ENCODE data around the gene MAPKAP1. TPM values are rescaled to one million over a fixed set of nuclear protein-coding genes. Genes with fewer than 3 reads are reported as not detected.

Gene MAPKAP1
- total RNA-seq, 2 experiments from 2014 or later, result 54.8 to 57.4 TPM

GRCh38 chr9:125660557-125660956, 46.5 kb downstream of the MAPKAP1 start:
- peaks cover 10% of the 10 kb centered on the region for H3K36me3 Mint-ChIP-seq (ENCODE audit: low read depth)
- no peaks in the 10 kb centered on the region for H3K9me3 Mint-ChIP-seq
- no peak overlapping the region for H3K27ac Mint-ChIP-seq
- no peak overlapping the region for H3K4me3 Mint-ChIP-seq
- intact Hi-C loops (cut with micrococcal nuclease), result loop anchor here (1.0 to 2.0 kb wide), 3 partner anchors 14 to 41 kb away; no protein-coding TSS in a partner anchor
- CTCF ChIA-PET, result interaction anchor here (0.6 kb wide), 1 partner anchor 1250 kb away, joined by 3 read pairs; no protein-coding TSS in a partner anchor
- peak; percentile 31 for DNase-seq
- H3K27me3 Mint-ChIP-seq (ENCODE audit: low read depth), result no peaks in the 10 kb centered on the region
- peaks cover 17% of the 10 kb centered on the region for H3K4me1 Mint-ChIP-seq (ENCODE audit: low read depth)

DNA sequence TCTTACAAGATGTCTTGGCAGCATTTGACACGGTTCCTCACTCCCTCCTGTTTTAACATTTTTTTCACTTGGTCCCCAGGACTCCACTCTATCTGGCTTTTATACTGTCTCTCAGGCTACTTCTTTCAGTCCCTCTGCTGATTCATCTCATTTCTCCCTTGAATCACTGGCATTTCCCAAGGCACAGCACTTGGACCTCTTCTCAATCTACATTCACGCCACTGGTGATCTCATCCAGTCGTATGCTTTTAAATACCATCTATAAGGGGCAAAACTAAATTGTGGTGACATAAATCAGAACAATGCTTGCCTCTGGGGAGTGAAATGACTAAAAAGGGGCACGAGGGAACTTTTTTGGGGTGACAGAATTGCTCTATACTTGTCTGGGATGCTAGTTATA, 47.1 kb downstream of the MAPKAP1 start:
- peaks cover 7% of the 10 kb centered on the region for H3K36me3 Mint-ChIP-seq (ENCODE audit: low read depth)
- peak; percentile 49 for DNase-seq
- CTCF ChIA-PET, result no interaction called here

GRCh38 chr9:125659201-125659840, 47.7 kb downstream of the MAPKAP1 start:
- Mint-ChIP-seq H3K4me3 (no peak overlapping the region), H3K27ac (no peak overlapping the region), H3K4me1 (ENCODE audit: low read depth) (peaks cover 17% of the 10 kb centered on the region), H3K27me3 (ENCODE audit: low read depth) (no peaks in the 10 kb centered on the region), H3K36me3 (ENCODE audit: low read depth) (peaks cover 7% of the 10 kb centered on the region), H3K9me3 (no peaks in the 10 kb centered on the region)
- CTCF ChIA-PET, result no interaction called here
- DNase-seq, result no peak
- intact Hi-C loops (cut with micrococcal nuclease), result loop anchor here (1.0 kb wide), 1 partner anchor 9 kb away; no protein-coding TSS in a partner anchor

More for the DNA sequence above, 47.1 kb downstream of the MAPKAP1 start:
- intact Hi-C loops (cut with micrococcal nuclease), result loop anchor here (1.0 to 2.0 kb wide), 4 partner anchors 10 to 41 kb away; no protein-coding TSS in a partner anchor
- H3K27me3 Mint-ChIP-seq (ENCODE audit: low read depth), result no peaks in the 10 kb centered on the region
- H3K27ac Mint-ChIP-seq, result no peak overlapping the region
- no peak overlapping the region for H3K4me3 Mint-ChIP-seq
- peaks cover 15% of the 10 kb centered on the region for H3K4me1 Mint-ChIP-seq (ENCODE audit: low read depth)
- no peaks in the 10 kb centered on the region for H3K9me3 Mint-ChIP-seq

DNA sequence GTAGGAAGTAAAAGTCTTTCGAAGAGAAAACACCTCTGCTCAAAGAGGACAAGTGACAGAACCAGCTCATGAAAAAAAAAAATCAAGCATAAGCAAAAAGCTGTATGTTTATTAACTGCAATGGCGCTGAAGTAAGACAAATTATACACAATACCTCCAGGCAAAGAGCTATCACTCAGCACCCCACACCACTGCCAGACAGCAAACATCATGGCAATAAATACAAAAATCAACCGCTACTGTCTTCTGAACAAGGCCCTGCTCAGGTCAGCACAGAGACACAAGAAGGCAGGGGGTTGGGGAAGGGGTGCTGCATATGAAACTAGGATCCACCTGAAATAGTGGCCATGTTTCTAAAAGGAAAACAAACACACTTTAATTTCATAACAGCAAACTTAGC, 50.4 kb downstream of the MAPKAP1 start:
- Mint-ChIP-seq H3K4me3 (no peak overlapping the region), H3K27ac (no peak overlapping the region), H3K9me3 (no peaks in the 10 kb centered on the region), H3K36me3 (ENCODE audit: low read depth) (peaks cover 5% of the 10 kb centered on the region), H3K4me1 (ENCODE audit: low read depth) (peaks cover 25% of the 10 kb centered on the region), H3K27me3 (ENCODE audit: low read depth) (no peaks in the 10 kb centered on the region)
- CTCF ChIA-PET, result interaction anchor here (0.7 kb wide), 1 partner anchor 164 kb away, joined by 3 read pairs; no protein-coding TSS in a partner anchor
- intact Hi-C loops (cut with micrococcal nuclease), result no loop called here
- DNase-seq, result no peak

DNA sequence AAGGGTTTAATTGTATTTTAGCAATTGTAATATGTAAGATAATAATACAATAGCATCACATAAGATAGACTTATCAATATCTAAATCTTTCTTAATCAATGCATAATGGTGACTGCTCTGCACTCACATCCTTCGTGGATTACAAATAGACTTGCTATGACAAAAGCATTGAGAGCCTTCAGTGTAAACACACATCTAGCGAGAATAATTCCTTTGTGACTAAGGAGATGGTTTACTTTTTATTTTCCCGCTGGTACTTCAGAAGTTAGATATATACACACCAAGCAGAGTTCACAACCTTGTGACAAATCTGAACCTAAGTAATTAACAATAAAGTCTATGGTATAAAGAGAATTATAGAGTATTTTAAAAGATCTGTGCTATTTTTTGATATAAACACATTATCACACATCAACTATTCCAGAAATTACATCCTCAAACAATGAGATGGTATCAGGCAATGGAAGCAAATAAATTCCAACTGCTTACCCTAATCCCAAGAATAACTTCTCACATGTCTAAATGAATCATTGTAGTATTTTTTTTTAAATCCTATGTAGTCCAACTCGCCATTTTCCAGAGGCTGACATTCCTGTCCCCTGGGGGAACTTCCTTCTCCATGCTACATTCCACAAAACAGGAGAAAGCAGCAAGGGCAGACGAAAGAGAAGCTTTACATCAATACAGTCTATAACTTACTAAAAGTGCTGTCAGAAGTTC, 51.2 kb downstream of the MAPKAP1 start:
- Mint-ChIP-seq H3K36me3 (ENCODE audit: low read depth) (peaks cover 5% of the 10 kb centered on the region), H3K9me3 (no peaks in the 10 kb centered on the region), H3K27me3 (ENCODE audit: low read depth) (no peaks in the 10 kb centered on the region), H3K27ac (no peak overlapping the region), H3K4me3 (no peak overlapping the region), H3K4me1 (ENCODE audit: low read depth) (peaks cover 32% of the 10 kb centered on the region)
- intact Hi-C loops (cut with micrococcal nuclease), result no loop called here
- no peak for DNase-seq
- CTCF ChIA-PET, result no interaction called here

DNA sequence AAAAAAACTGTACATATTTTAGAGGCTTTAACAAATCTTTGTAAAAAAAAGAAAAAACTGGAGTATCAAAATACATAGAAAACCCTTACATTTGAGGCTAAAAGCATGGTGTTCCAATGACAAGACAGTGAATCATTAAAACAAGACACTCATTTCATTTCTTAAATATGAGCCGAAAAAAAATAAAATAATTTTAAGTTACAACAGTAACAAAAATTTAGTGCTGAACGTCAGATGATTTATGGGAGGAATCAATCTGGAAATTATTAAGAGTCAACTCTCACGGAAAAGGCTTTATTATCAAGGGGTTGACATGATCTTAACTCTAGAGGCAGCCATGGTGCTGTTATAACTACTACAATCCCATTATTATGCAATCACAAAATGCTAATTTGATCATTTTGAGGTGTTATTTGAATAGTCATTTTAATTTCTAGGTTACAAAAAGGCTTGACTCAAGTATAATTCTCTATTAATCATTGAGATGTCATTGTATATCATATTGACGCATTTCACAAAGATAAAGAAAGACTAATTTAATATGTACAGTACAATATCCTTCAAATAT, 51.9 kb downstream of the MAPKAP1 start:
- Mint-ChIP-seq H3K27me3 (ENCODE audit: low read depth) (no peaks in the 10 kb centered on the region), H3K4me3 (no peak overlapping the region), H3K27ac (no peak overlapping the region), H3K4me1 (ENCODE audit: low read depth) (peaks cover 39% of the 10 kb centered on the region), H3K36me3 (ENCODE audit: low read depth) (peaks cover 6% of the 10 kb centered on the region), H3K9me3 (no peaks in the 10 kb centered on the region)
- DNase-seq, result no peak
- CTCF ChIA-PET, result no interaction called here
- intact Hi-C loops (cut with micrococcal nuclease), result no loop called here

- intact Hi-C loops (cut with micrococcal nuclease), result no loop called here
- peaks cover 8% of the 10 kb centered on the region for H3K36me3 Mint-ChIP-seq (ENCODE audit: low read depth)
- no peak for DNase-seq
- H3K27me3 Mint-ChIP-seq (ENCODE audit: low read depth), result no peaks in the 10 kb centered on the region
- H3K27ac Mint-ChIP-seq, result no peak overlapping the region
- CTCF ChIA-PET, result no interaction called here
- H3K4me3 Mint-ChIP-seq, result no peak overlapping the region
- peaks cover 48% of the 10 kb centered on the region for H3K4me1 Mint-ChIP-seq (ENCODE audit: low read depth)
- H3K9me3 Mint-ChIP-seq, result no peaks in the 10 kb centered on the region
Observed at GRCh38 chr9:125654121-125654520, 52.9 kb downstream of the MAPKAP1 start.

DNA sequence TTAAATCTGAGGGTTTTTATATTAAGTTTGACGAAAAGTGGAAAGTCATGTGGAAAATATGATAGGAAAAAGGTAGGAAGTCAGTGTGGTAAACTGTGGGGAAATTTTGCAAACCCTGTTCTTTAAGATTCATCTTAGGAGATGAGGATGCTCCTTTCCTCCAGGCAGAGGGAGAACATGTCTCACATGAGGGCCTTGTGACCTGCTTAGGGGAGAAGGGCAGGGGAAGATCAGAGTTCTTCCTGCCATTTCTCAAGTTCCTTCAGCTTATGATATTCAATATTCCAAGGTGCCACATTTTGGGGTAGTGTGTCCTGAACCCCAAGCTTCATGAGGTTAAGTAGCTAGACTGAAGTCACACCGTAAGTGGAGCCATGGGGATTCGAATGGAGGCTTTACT, 53.7 kb downstream of the MAPKAP1 start:
- H3K4me1 Mint-ChIP-seq (ENCODE audit: low read depth), result peaks cover 55% of the 10 kb centered on the region
- intact Hi-C loops (cut with micrococcal nuclease), result no loop called here
- DNase-seq, result no peak
- no peaks in the 10 kb centered on the region for H3K27me3 Mint-ChIP-seq (ENCODE audit: low read depth)
- H3K27ac Mint-ChIP-seq, result no peak overlapping the region
- H3K36me3 Mint-ChIP-seq (ENCODE audit: low read depth), result peaks cover 9% of the 10 kb centered on the region
- no peaks in the 10 kb centered on the region for H3K9me3 Mint-ChIP-seq
- CTCF ChIA-PET, result no interaction called here
- H3K4me3 Mint-ChIP-seq, result no peak overlapping the region

DNA sequence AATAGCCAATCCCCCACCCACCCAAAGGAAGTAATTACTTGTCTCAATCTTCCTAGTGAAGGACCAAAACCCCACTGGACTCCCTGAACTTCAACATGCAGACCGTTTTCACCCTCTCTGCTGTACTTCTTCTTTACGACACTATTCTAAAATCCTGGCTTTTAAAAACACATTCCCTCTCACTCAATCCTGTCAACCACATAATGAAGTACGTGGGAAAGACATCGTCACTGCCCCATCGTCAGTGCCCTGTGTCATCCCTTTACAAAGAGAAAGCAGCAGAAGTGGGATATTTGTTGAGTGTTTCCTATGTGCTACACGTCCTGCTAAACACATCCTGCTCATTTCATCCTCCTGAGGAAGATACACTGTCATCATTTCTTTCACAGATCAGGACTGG, 54.2 kb downstream of the MAPKAP1 start:
- DNase-seq, result no peak
- peaks cover 59% of the 10 kb centered on the region for H3K4me1 Mint-ChIP-seq (ENCODE audit: low read depth)
- intact Hi-C loops (cut with micrococcal nuclease), result no loop called here
- no peaks in the 10 kb centered on the region for H3K9me3 Mint-ChIP-seq
- H3K27me3 Mint-ChIP-seq (ENCODE audit: low read depth), result no peaks in the 10 kb centered on the region
- no peak overlapping the region for H3K27ac Mint-ChIP-seq
- H3K36me3 Mint-ChIP-seq (ENCODE audit: low read depth), result peaks cover 9% of the 10 kb centered on the region
- CTCF ChIA-PET, result no interaction called here
- H3K4me3 Mint-ChIP-seq, result no peak overlapping the region

- CTCF ChIA-PET, result no interaction called here
- peaks cover 65% of the 10 kb centered on the region for H3K4me1 Mint-ChIP-seq (ENCODE audit: low read depth)
- H3K9me3 Mint-ChIP-seq, result no peaks in the 10 kb centered on the region
- peaks cover 9% of the 10 kb centered on the region for H3K36me3 Mint-ChIP-seq (ENCODE audit: low read depth)
- H3K27ac Mint-ChIP-seq, result no peak overlapping the region
- H3K4me3 Mint-ChIP-seq, result no peak overlapping the region
- no peaks in the 10 kb centered on the region for H3K27me3 Mint-ChIP-seq (ENCODE audit: low read depth)
- DNase-seq, result no peak
- intact Hi-C loops (cut with micrococcal nuclease), result no loop called here
Observed at GRCh38 chr9:125652233-125652594, 54.8 kb downstream of the MAPKAP1 start.

DNA sequence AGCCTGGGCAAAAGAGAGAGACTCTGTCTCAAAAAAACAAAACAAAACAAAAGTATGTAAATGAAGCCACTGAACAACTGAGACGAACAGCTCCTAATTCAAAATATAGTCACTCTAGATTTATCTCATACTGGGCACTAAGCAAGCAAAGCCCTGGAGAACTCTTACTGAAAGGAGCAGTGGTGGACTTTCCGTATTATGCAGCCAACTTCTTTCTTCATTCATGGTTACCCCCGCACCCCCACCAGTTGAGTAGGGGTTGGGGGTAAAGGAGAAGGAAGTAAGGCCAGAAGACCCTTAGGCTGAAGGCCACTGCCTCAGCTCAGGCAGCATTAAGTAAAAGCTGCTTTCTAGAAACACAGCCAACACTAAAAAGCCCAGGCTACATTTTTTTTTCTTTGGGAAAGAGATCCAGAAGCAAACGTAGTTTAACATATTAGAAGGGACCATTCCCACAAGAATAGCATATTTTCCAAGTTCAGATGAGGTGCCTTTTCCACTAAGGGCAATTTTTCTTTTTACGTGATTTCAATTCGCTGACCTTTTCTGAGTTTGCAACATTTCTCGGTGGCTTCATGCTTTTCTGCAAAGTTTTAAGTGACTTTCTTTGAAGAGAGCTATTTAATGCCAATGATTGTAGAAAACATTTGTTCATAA, 55.3 kb downstream of the MAPKAP1 start:
- CTCF ChIA-PET, result no interaction called here

GRCh38 chr9:125650271-125650737, 56.7 kb downstream of the MAPKAP1 start:
- Mint-ChIP-seq H3K4me1 (ENCODE audit: low read depth) (peaks cover 81% of the 10 kb centered on the region), H3K4me3 (peak overlapping the region; percentile 14), H3K27ac (peak overlapping the region; percentile 51), H3K36me3 (ENCODE audit: low read depth) (peaks cover 6% of the 10 kb centered on the region), H3K27me3 (ENCODE audit: low read depth) (no peaks in the 10 kb centered on the region), H3K9me3 (no peaks in the 10 kb centered on the region)
- intact Hi-C loops (cut with micrococcal nuclease), result loop anchor here (1.0 kb wide), 6 partner anchors 9 to 129 kb away; partner anchors contain the start of gene MAPKAP1
- CTCF ChIA-PET, result interaction anchor here (0.9 kb wide), 1 partner anchor 75 kb away, joined by 3 read pairs; no protein-coding TSS in a partner anchor
- peak; percentile 60 for DNase-seq

More for the DNA sequence above, 55.3 kb downstream of the MAPKAP1 start:
- DNase-seq, result no peak
- no peaks in the 10 kb centered on the region for H3K27me3 Mint-ChIP-seq (ENCODE audit: low read depth)
- intact Hi-C loops (cut with micrococcal nuclease), result no loop called here
- H3K27ac Mint-ChIP-seq, result no peak overlapping the region
- H3K36me3 Mint-ChIP-seq (ENCODE audit: low read depth), result peaks cover 9% of the 10 kb centered on the region
- peaks cover 70% of the 10 kb centered on the region for H3K4me1 Mint-ChIP-seq (ENCODE audit: low read depth)
- H3K9me3 Mint-ChIP-seq, result no peaks in the 10 kb centered on the region
- H3K4me3 Mint-ChIP-seq, result no peak overlapping the region

Data from activated naive CD4-positive, alpha-beta T cell treated with anti-CD3 and anti-CD28 coated beads for 36 hours (primary cell).